Trophoblast cell (in vitro differentiated cells and primary cell): ENCODE results near the gene TRIM34.
A peak's percentile ranks its signal among the peaks of the same experiment; 100 is the strongest.

Source experiments
- DNase-seq, 2 donors: peaks; one replicate each; pipeline ENCODE4 v3.0.0-alpha.2; 2016
- H2AFZ ChIP-seq: 2 replicates; pipeline ENCODE4 v1.6.1; 2013; ENCODE audit warnings: low read length, moderate library complexity, mild to moderate bottlenecking; ENCODE audit not compliant: insufficient read depth, poor library complexity
- H2AK5ac ChIP-seq: 2 replicates; pipeline ENCODE4 v1.6.1; 2013; ENCODE audit warnings: mild to moderate bottlenecking, low read length
- H2BK120ac ChIP-seq: 2 replicates; pipeline ENCODE4 v1.6.1; 2013; ENCODE audit warnings: low read length, mild to moderate bottlenecking, moderate library complexity; ENCODE audit not compliant: insufficient read depth, poor library complexity
- H2BK12ac ChIP-seq: 2 replicates; pipeline ENCODE4 v1.6.1; 2013; ENCODE audit warnings: mild to moderate bottlenecking, low read length, moderate library complexity
- H2BK5ac ChIP-seq: 2 replicates; pipeline ENCODE4 v1.6.1; 2013; ENCODE audit warnings: low read length, low read depth, moderate library complexity, mild to moderate bottlenecking; ENCODE audit not compliant: poor library complexity
- H3K14ac ChIP-seq: 2 replicates; pipeline ENCODE4 v1.6.1; 2013; ENCODE audit warnings: mild to moderate bottlenecking, low read length
- H3K18ac ChIP-seq: 2 replicates; pipeline ENCODE4 v1.6.1; 2013; ENCODE audit warnings: mild to moderate bottlenecking, low read length
- H3K23ac ChIP-seq: 2 replicates; pipeline ENCODE4 v1.6.1; 2013; ENCODE audit warnings: low read length
- H3K27ac ChIP-seq: 2 replicates; pipeline ENCODE4 v1.5.1; 2013; ENCODE audit warnings: low read depth, mild to moderate bottlenecking, inconsistent platforms, low read length, moderate library complexity
- H3K27me3 ChIP-seq: 2 replicates; pipeline ENCODE4 v1.6.1; 2013; ENCODE audit warnings: inconsistent platforms, mild to moderate bottlenecking, low read length, moderate library complexity; ENCODE audit not compliant: insufficient read depth
- H3K36me3 ChIP-seq, 2 experiments: 1 replicate in 1 of 2; 2 replicates in 1 of 2; pipeline ENCODE4 v1.6.1; 2013; ENCODE audit warnings: low read length in 2 of 2, mild to moderate bottlenecking in 2 of 2, moderate library complexity in 1 of 2; ENCODE audit not compliant: insufficient read depth in 2 of 2, control insufficient read depth in 1 of 2
- H3K4ac ChIP-seq: 2 replicates; pipeline ENCODE4 v1.6.1; 2013; ENCODE audit warnings: low read depth, mild to moderate bottlenecking, low read length, moderate library complexity
- H3K4me1 ChIP-seq, 2 experiments: 1 replicate in 1 of 2; 2 replicates in 1 of 2; pipeline ENCODE4 v1.6.1; 2013; ENCODE audit warnings: low read length in 2 of 2, mild to moderate bottlenecking in 2 of 2, moderate library complexity in 1 of 2; ENCODE audit not compliant: insufficient read depth in 2 of 2, control insufficient read depth in 1 of 2
- H3K4me2 ChIP-seq: 2 replicates; pipeline ENCODE4 v1.6.1; 2013; ENCODE audit warnings: inconsistent platforms, mild to moderate bottlenecking, low read length, moderate library complexity
- H3K4me3 ChIP-seq: 2 replicates; pipeline ENCODE4 v1.5.1; 2013; ENCODE audit warnings: mild to moderate bottlenecking, low read depth, low read length, inconsistent platforms
- H3K79me1 ChIP-seq: one replicate; pipeline ENCODE4 v1.6.1; 2013; ENCODE audit warnings: low read length
- H3K79me2 ChIP-seq: 2 replicates; pipeline ENCODE4 v1.6.1; 2013; ENCODE audit warnings: low read length, mild to moderate bottlenecking; ENCODE audit not compliant: control insufficient read depth, insufficient read depth, poor library complexity
- H3K9ac ChIP-seq: 2 replicates; pipeline ENCODE4 v1.6.1; 2013; ENCODE audit warnings: mild to moderate bottlenecking, low read length
- H3K9me3 ChIP-seq: 2 replicates; pipeline ENCODE4 v1.6.1; 2013; ENCODE audit warnings: low read depth, mild to moderate bottlenecking, control low read depth, inconsistent platforms, low read length; ENCODE audit not compliant: insufficient read depth
- H4K12ac ChIP-seq: 2 replicates; pipeline ENCODE4 v1.6.1; 2013; ENCODE audit warnings: low read depth, mild to moderate bottlenecking, low read length, moderate library complexity
- H4K8ac ChIP-seq: 2 replicates; pipeline ENCODE4 v1.6.1; 2013; ENCODE audit warnings: low read depth, mild to moderate bottlenecking, low read length, moderate library complexity
- H4K91ac ChIP-seq: one replicate; pipeline ENCODE4 v1.6.1; 2013; ENCODE audit warnings: low read depth, mild to moderate bottlenecking, low read length, moderate library complexity
- WGBS: extraction: QIAGEN DNeasy Blood & Tissue Kit; methylation state at CpG from one replicate; pipeline ENCODE4 v1.1.7; 2013; ENCODE audit warnings: missing lambda C conversion rate; ENCODE audit not compliant: insufficient read length, insufficient coverage; ENCODE audit errors: extremely low coverage; 5-methylcytosine and 5-hydroxymethylcytosine counted together

The TRIM34 gene

GRCh38 chr11:5686426-5686825 is 61.6 kb downstream of the TRIM34 start:
- Histone ChIP-seq H3K18ac (no peak overlapping the region), H4K91ac (no peak overlapping the region), H3K23ac (no peak overlapping the region), H2BK12ac (no peak overlapping the region), H3K4me1 (peaks cover 0 to 2% of the 10 kb centered on the region in 2 experiments), H3K4me3 (no peak overlapping the region), H4K12ac (no peak overlapping the region), H3K79me1 (peaks cover 17% of the 10 kb centered on the region), H3K4me2 (no peak overlapping the region), H4K8ac (no peak overlapping the region), H2BK120ac (no peak overlapping the region), H3K36me3 (no peaks in the 10 kb centered on the region), H3K9me3 (no peaks in the 10 kb centered on the region), H3K4ac (no peak overlapping the region), H3K27me3 (no peaks in the 10 kb centered on the region), H3K79me2 (no peaks in the 10 kb centered on the region), H3K27ac (no peak overlapping the region), H3K14ac (no peak overlapping the region), H2AFZ (no peak overlapping the region), H3K9ac (no peak overlapping the region), H2AK5ac (no peak overlapping the region), H2BK5ac (no peak overlapping the region)
- no CpG with 5 or more reads among the region's 4 CpGs for WGBS
- DNase-seq, result no peak

GRCh38 chr11:5688482-5688881 is 63.7 kb downstream of the TRIM34 start:
- Histone ChIP-seq H4K8ac (no peak overlapping the region), H3K27me3 (no peaks in the 10 kb centered on the region), H2BK120ac (no peak overlapping the region), H3K36me3 (no peaks in the 10 kb centered on the region), H3K18ac (no peak overlapping the region), H3K14ac (no peak overlapping the region), H4K12ac (no peak overlapping the region), H2AK5ac (no peak overlapping the region), H3K79me2 (no peaks in the 10 kb centered on the region), H4K91ac (no peak overlapping the region), H3K27ac (no peak overlapping the region), H3K9ac (no peak overlapping the region), H2BK12ac (no peak overlapping the region), H3K9me3 (no peaks in the 10 kb centered on the region), H2AFZ (no peak overlapping the region), H3K4me1 (peaks cover 0 to 2% of the 10 kb centered on the region in 2 experiments), H3K4me3 (no peak overlapping the region), H3K4me2 (no peak overlapping the region), H3K4ac (no peak overlapping the region), H2BK5ac (no peak overlapping the region), H3K23ac (no peak overlapping the region), H3K79me1 (peaks cover 17% of the 10 kb centered on the region)
- no peak for DNase-seq
- no CpG with 5 or more reads among the region's 1 CpG for WGBS

- Histone ChIP-seq H2AK5ac (no peak within 1 kb of the TSS), H3K9me3 (no peaks in the 10 kb centered on the region), H4K12ac (no peak within 1 kb of the TSS), H3K27me3 (no peaks in the 10 kb centered on the region), H3K18ac (no peak within 1 kb of the TSS), H3K14ac (no peak within 1 kb of the TSS), H2BK120ac (peak within 1 kb of the TSS; percentile 98), H2BK5ac (peak within 1 kb of the TSS; percentile 61), H3K36me3 (no peaks in the 10 kb centered on the region), H4K91ac (peak within 1 kb of the TSS; percentile 66), H2AFZ (no peak within 1 kb of the TSS), H3K4me1 (no peaks in the 10 kb centered on the region), H3K79me2 (no peaks in the 10 kb centered on the region), H3K9ac (no peak within 1 kb of the TSS), H4K8ac (peak within 1 kb of the TSS; percentile 16), H3K4me2 (no peak within 1 kb of the TSS), H3K23ac (no peak within 1 kb of the TSS), H3K4me3 (no peak within 1 kb of the TSS), H3K79me1 (peaks cover 14% of the 10 kb centered on the region), H3K4ac (no peak within 1 kb of the TSS), H3K27ac (no peak within 1 kb of the TSS), H2BK12ac (no peak within 1 kb of the TSS)
- no CpG with 5 or more reads among the region's 2 CpGs for WGBS
- DNase-seq, result peak in 1 of 2 donors; percentile 44
Observed at GRCh38 chr11:5689551-5689983, 64.8 kb downstream of the TRIM34 start, which contains the start of gene TRIM22. Gene TRIM22 (plus strand): TSS chr11:5689790. CDS start chr11:5696233, 6,443 bp downstream.

GRCh38 chr11:5690216-5690615 is 65.4 kb downstream of the TRIM34 start:
- no peak for DNase-seq
- H4K8ac ChIP-seq, result peak overlapping the region; percentile 16
- H3K23ac ChIP-seq, result no peak overlapping the region
- H4K91ac ChIP-seq, result peak overlapping the region; percentile 38
- H3K79me2 ChIP-seq, result no peaks in the 10 kb centered on the region
- H3K36me3 ChIP-seq, result no peaks in the 10 kb centered on the region
- H3K9ac ChIP-seq, result no peak overlapping the region
- H3K18ac ChIP-seq, result no peak overlapping the region
- H3K14ac ChIP-seq, result no peak overlapping the region
- no peak overlapping the region for H3K4ac ChIP-seq
- H3K27me3 ChIP-seq, result no peaks in the 10 kb centered on the region
- H3K27ac ChIP-seq, result no peak overlapping the region
- WGBS, result no CpG with 5 or more reads among the region's 5 CpGs
- no peak overlapping the region for H4K12ac ChIP-seq
- H3K9me3 ChIP-seq, result no peaks in the 10 kb centered on the region
- peak overlapping the region; percentile 40 for H2BK120ac ChIP-seq
- no peak overlapping the region for H2BK12ac ChIP-seq
- H3K79me1 ChIP-seq, result peaks cover 13% of the 10 kb centered on the region
- no peak overlapping the region for H2AK5ac ChIP-seq
- H3K4me1 ChIP-seq, result no peaks in the 10 kb centered on the region
- H2AFZ ChIP-seq, result no peak overlapping the region
- no peak overlapping the region for H3K4me3 ChIP-seq
- H3K4me2 ChIP-seq, result no peak overlapping the region
- no peak overlapping the region for H2BK5ac ChIP-seq
